GM12878 (cell line): ENCODE measurements around the gene SLC15A3. TPM values are rescaled to one million over a fixed set of nuclear protein-coding genes. Genes with fewer than 3 reads are reported as not detected.
A peak's percentile ranks its signal among the peaks of the same experiment; 100 is the strongest.

Experiments used
- ATAC-seq: fragments of 200-7000 bp; cut with Tn5 transposase; 3 replicates; pipeline ENCODE4 v1.9.1; 2020; ENCODE audit warnings: mild to moderate bottlenecking, moderate library complexity
- BruUV-seq: library from RNA; stranded (reverse); fragments of 400-500 nt; replicated peaks from 2 replicates; lab custom pipeline; 2021; lab: Mats Ljungman, UMichigan
- CTCF ChIA-PET: fragments of 300-600 bp; sonication (Branson Sonifier 250); formaldehyde crosslinking; extraction: SDS; loops from one replicate; lab custom pipeline; 2021; ENCODE audit warnings: inconsistent platforms; lab: Yijun Ruan, JAX
- POLR2A ChIA-PET: fragments of 350-600 bp; formaldehyde crosslinking; extraction: SDS; loops from one replicate; lab custom pipeline; 2021; ENCODE audit warnings: inconsistent platforms; lab: Charles Lee
- RAD21 ChIA-PET: fragments of 300-600 bp; sonication (Branson Sonifier 250); formaldehyde crosslinking; loops from one replicate; lab custom pipeline; 2023; ENCODE audit warnings: antibody characterized with exemption; ENCODE audit not compliant: unreplicated experiment; lab: Charles Lee
- SMC1A ChIA-PET: fragments of 300-600 bp; sonication (Branson Sonifier 250); formaldehyde crosslinking; loops from one replicate; lab custom pipeline; 2023; ENCODE audit not compliant: unreplicated experiment, uncharacterized antibody; lab: Charles Lee
- DNase-seq: peaks from one replicate; pipeline ENCODE4 v3.0.0-alpha.2; 2011; ENCODE audit warnings: low read depth, low spot score
- FAIRE-seq: peaks from 3 replicates; lab custom pipeline; 2011; peaks lifted over from hg19 to GRCh38; lab: Jason Lieb, UNC
- H2AFZ ChIP-seq: 2 replicates; pipeline ENCODE4 v1.6.0; 2011; ENCODE audit warnings: low read depth, low read length, control low read depth; ENCODE audit not compliant: control insufficient read depth
- H3K27ac ChIP-seq: 2 replicates; pipeline ENCODE4 v1.5.1; 2011; ENCODE audit warnings: control low read depth; ENCODE audit not compliant: control insufficient read depth, insufficient read depth
- H3K27me3 ChIP-seq, 2 experiments: replicated peaks in 1 of 2; 2 replicates each; pipeline versions ENCODE4 v1.6.0 to v1.6.1; 2011; ENCODE audit warnings: low read length in 1 of 2; ENCODE audit not compliant: control insufficient read depth in 2 of 2, insufficient read depth in 2 of 2
- H3K36me3 ChIP-seq, 2 experiments: 2 replicates each; pipeline ENCODE4 v1.5.1; 2011; ENCODE audit warnings: low read length in 1 of 2; ENCODE audit not compliant: control insufficient read depth in 2 of 2, insufficient read depth in 2 of 2
- H3K4me1 ChIP-seq: 2 replicates; pipeline ENCODE4 v1.6.1; 2011; ENCODE audit warnings: mild to moderate bottlenecking, low read length, moderate library complexity, mixed read lengths; ENCODE audit not compliant: control insufficient read depth, insufficient read depth
- H3K4me2 ChIP-seq: 2 replicates; pipeline ENCODE4 v1.6.0; 2011; ENCODE audit warnings: control low read depth; ENCODE audit not compliant: control insufficient read depth, insufficient read depth
- H3K4me3 ChIP-seq: fragments of 200-600 bp; sonication (generic); 2 replicates; pipeline ENCODE4 v1.5.1; 2016
- H3K79me2 ChIP-seq: 2 replicates; pipeline ENCODE4 v1.6.0; 2011; ENCODE audit warnings: low read length; ENCODE audit not compliant: control insufficient read depth, insufficient read depth
- H3K9ac ChIP-seq: 2 replicates; pipeline ENCODE4 v1.8.0; 2011; ENCODE audit warnings: low read length, control low read depth, mixed read lengths; ENCODE audit not compliant: control insufficient read depth, insufficient read depth
- H3K9me3 ChIP-seq: replicated peaks from 3 replicates; pipeline ENCODE4 v1.5.1; 2011; ENCODE audit warnings: mild to moderate bottlenecking, low read length; ENCODE audit not compliant: control insufficient read depth, insufficient read depth
- H4K20me1 ChIP-seq: 2 replicates; pipeline ENCODE4 v1.6.0; 2011; ENCODE audit not compliant: control insufficient read depth, insufficient read depth
- HDAC2 ChIP-seq: fragments of 200-600 bp; sonication (generic); IDR thresholded peaks from 2 replicates; pipeline ENCODE4 v1.6.1; 2017
- IKZF2 ChIP-seq, 2 experiments: fragments of 450-650 bp; IDR thresholded peaks; 2 replicates each; pipeline ENCODE4 v1.6.1; 2017; ENCODE audit warnings: mild to moderate bottlenecking in 2 of 2, moderate library complexity in 2 of 2
- MTA3 ChIP-seq: IDR thresholded peaks from 2 replicates; pipeline ENCODE4 v1.6.1; 2012; ENCODE audit warnings: low read length, inconsistent platforms, borderline replicate concordance
- MXI1 ChIP-seq: fragments of 150-350 bp; IDR thresholded peaks from 2 replicates; pipeline ENCODE4 v1.6.1; 2011; ENCODE audit warnings: low read depth, mild to moderate bottlenecking, inconsistent platforms, low read length, improper control_type of control experiment
- RCOR1 ChIP-seq: conservative IDR thresholded peaks from 2 replicates; pipeline ENCODE4 v1.6.1; 2012; ENCODE audit warnings: low read depth, low read length, improper control_type of control experiment
- YY1 ChIP-seq: IDR thresholded peaks from 2 replicates; pipeline ENCODE4 v1.6.1; 2011; ENCODE audit warnings: low read depth, mild to moderate bottlenecking, low read length
- WGBS: methylation state at CpG from one replicate; pipeline ENCODE4 v1.1.6; 2016; ENCODE audit warnings: low lambda C conversion rate; ENCODE audit not compliant: insufficient replicate concordance, insufficient coverage; ENCODE audit errors: missing lambda C conversion rate; 5-methylcytosine and 5-hydroxymethylcytosine counted together
- in situ Hi-C: fragments of 300-500 bp; cut with MboI; formaldehyde crosslinking; loops from 9 replicates; pipeline ENCODE4 v1.14.3; 2018; ENCODE audit warnings: mixed read lengths
- intact Hi-C: fragments of 100-400 bp; cut with micrococcal nuclease; formaldehyde crosslinking; loops from one replicate; pipeline ENCODE4 v1.14.2; 2022; ENCODE audit not compliant: unreplicated experiment
- polyA plus RNA-seq, 11 experiments: library from polyadenylated mRNA; depleted of rRNA in 4 of 11; unstranded in 6 of 11; stranded (reverse) in 5 of 11; fragments of >200 nt; fragmentation: Nextera tagmentation in 4 of 11; fragmentation: Illumina TruSeq in 1 of 11; extraction: Ambion mirVana in 4 of 11; extraction: Trizol in 1 of 11; gene quantifications; 1 replicate in 1 of 11; 2 replicates in 10 of 11; pipeline versions ENCODE4 v1.2.1 to v1.2.3, GENCODE V29; 2011 to 2016; ENCODE audit warnings: inconsistent platforms in 2 of 11, missing spikeins in 2 of 11, low read depth in 1 of 11
- total RNA-seq, 4 experiments: library from RNA; depleted of rRNA in 3 of 4; stranded (reverse); fragments of >200 nt in 3 of 4; fragmentation: Illumina TruSeq in 1 of 4; extraction: Trizol in 1 of 4; gene quantifications; 2 replicates each; pipeline versions ENCODE4 v1.2.1 to v1.2.3, GENCODE V29; 2013 to 2021

The SLC15A3 gene
- total and polyA plus RNA-seq, 10 of the 15 experiments (the other 5 are each of a cell fraction or from before 2014, with no cell fraction given) = 17.7 to 102 (median 55.8) TPM

DNA sequence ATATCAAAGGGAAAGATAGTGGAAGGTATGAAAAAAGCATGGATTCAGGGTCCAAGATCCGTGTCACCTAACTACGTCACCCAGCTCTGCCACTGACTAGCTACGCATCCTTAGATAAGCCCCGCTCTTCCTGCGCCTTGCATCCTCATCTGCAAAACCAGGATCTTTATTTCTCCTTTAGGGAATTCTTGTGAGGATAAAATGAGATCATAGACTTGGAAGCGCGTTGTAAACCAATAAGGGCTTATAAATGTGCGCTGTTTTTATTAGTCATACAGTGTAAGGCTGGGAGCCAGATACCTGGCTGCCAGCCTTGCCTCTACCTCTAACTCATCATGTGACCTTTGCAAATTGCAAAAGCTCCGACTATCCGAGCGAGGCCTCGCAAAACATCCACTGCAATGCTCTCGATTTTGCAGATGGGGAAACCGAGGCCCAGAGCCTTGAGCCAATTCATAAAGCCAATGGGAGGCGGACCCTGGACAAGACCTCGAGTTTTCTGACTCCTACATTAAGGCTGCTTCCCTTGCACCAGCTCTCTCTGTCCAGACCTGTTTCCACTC lies 46.3 kb downstream of the SLC15A3 start (continued):
- TF ChIP-seq RCOR1 = no peak
- no peak for TF ChIP-seq YY1
- TF ChIP-seq MTA3 = no peak
- TF ChIP-seq, all 136 proteins: peak for 0

DNA sequence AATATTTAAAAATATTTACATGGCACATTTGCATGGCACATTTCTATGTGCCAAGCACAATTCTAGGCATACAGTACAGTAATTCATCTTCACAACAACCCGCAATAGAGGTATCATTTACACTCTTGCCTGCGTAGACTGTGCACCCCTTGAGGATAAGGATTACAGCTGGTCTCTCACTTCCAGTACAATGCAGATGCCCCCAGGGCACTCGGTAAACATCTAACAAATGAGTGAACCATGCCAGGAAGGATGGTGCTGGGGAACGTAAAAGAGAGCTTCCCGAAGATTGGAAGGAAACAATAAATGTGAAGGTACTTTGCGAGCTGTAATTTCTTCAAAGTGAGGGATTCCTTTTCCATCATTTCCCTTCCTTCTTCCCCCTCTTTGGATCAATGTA lies 46.9 kb downstream of the SLC15A3 start:
- peak overlapping the region; percentile 89 for H3K27ac ChIP-seq
- ChIA-PET RAD21 (interaction anchor here (1.0 to 3.8 kb wide), 6 partner anchors 9 to 142 kb away, joined by 3 to 18 read pairs (median 6); partner anchors contain the start of gene TMEM109), SMC1A (interaction anchor here (0.6 to 8.0 kb wide), 10 partner anchors 9 to 282 kb away, joined by 3 to 57 read pairs (median 3); partner anchors contain the start of gene TMEM109), POLR2A (interaction anchor here (0.9 to 1.8 kb wide), 5 partner anchors 9 to 165 kb away, joined by 3 to 10 read pairs (median 5); partner anchors contain the start of gene TMEM109), CTCF (interaction anchor here (0.7 to 11.5 kb wide), 17 partner anchors 8 to 480 kb away, joined by 3 to 135 read pairs (median 4); partner anchors contain the start of gene TMEM109)
- H3K79me2 ChIP-seq = peaks cover 34% of the 10 kb centered on the region
- H3K4me2 ChIP-seq = peak overlapping the region; percentile 100
- in situ Hi-C loops = no loop called here
- BruUV-seq = TSS peak; percentile 65
- ATAC-seq (no peak), DNase-seq (no peak), FAIRE-seq (peak; percentile 72)
- H3K36me3 ChIP-seq = peaks cover 15 to 21% of the 10 kb centered on the region in 2 experiments; a peak in 3 of 4 replicates
- 0 out of 4 replicates have a peak, but pooled peaks of 1 of the 2 experiments have one; percentile 14 for TF ChIP-seq IKZF2 (IDR thresholded peaks at IDR 0.05)
- TF ChIP-seq MXI1 = 0 out of 2 replicates have a peak, but pooled peaks have one; percentile 16
- TF ChIP-seq HDAC2 = no peak
- peaks cover 8% of the 10 kb centered on the region for H3K9me3 ChIP-seq
- no peaks in the 10 kb centered on the region for H3K27me3 ChIP-seq
- peak overlapping the region; percentile 86 for H3K4me3 ChIP-seq
- H4K20me1 ChIP-seq = peaks cover 8% of the 10 kb centered on the region
- peak overlapping the region; percentile 93 for H3K9ac ChIP-seq
- H2AFZ ChIP-seq = no peak overlapping the region
- intact Hi-C loops = loop anchor here (5.0 kb wide), 1 partner anchor 143 kb away; no protein-coding TSS in a partner anchor
- 50% methylated on average over 6 of the region's 6 CpGs for WGBS
- H3K4me1 ChIP-seq = peaks cover 26% of the 10 kb centered on the region
